ENCODE results near the gene MAPK6.
"Not testable (repeated sequence)": the region's sequence is repeated elsewhere in the genome, so short reads cannot be mapped to it uniquely, and the experiment has no call there.

Gene MAPK6

DNA sequence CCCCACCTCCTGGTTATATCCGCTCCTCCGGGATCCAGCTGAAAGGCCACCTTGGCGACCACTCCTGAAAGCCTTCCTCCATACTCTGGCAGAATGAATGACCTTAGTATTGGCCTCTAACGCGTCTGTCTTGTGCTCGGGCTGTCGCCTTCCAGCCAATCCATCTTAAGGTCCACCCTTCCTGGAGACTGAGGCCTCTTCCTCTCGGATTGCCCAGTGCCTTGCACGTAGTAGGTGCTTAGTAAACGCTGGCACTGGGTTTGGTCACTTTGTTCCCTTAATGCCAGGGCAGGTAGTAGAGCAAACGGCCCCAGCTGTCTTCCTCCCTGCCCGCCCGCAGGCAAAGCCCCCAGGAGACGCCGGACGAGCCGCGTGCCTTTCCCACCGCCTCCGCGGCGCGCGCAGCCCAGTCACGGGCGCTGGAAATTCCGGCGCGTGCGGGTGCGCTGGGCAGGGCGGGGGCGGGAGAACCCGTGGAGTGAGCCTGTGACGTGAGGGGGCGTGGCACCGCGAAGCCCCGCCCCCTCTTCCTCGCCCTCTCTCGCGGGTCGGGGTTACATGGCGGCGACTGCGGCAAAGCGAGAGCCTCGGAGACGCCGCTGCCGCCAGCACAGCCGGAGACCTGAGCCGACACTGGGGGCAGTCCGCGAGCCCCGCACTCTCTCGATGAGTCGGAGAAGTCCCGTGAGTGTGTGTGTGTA, at the start of gene MAPK6:
Gene MAPK6 (plus strand): TSS at position 527 of the 701 bp plus-strand sequence. CDS start 27,242 bp downstream, outside the sequence.
- peak; percentile 96 for DNase-seq

GRCh38 chr15:51969728-51970127, 49.3 kb upstream of the MAPK6 start:
- DNase-seq = no peak

GRCh38 chr15:51970132-51970817, 48.7 kb upstream of the MAPK6 start:
- no peak for DNase-seq

DNA sequence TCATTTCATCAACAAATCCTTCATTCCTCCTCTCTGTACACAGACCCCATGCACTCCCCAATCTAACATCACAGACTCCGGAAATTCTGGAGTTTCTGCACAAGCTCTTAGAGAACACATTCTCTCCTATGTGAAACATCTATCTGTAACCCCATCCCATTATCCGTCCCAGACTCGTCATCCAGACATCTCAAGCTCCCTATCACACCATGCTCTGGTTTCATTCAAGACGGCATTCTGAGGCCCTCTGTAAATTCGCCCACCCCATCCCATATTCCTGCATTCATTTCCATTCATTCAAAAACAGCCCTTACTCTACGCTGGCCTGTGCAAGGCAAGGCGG, 48.0 kb upstream of the MAPK6 start:
- DNase-seq = no peak

- peak; percentile 84 for DNase-seq
These were observed 47.5 kb upstream of the MAPK6 start, which contains the start of gene LEO1 for GRCh38 chr15:51971375-51972133. TSS of gene LEO1 (minus strand) at chr15:51971778. CDS start at chr15:51971745, 33 bp downstream.

DNA sequence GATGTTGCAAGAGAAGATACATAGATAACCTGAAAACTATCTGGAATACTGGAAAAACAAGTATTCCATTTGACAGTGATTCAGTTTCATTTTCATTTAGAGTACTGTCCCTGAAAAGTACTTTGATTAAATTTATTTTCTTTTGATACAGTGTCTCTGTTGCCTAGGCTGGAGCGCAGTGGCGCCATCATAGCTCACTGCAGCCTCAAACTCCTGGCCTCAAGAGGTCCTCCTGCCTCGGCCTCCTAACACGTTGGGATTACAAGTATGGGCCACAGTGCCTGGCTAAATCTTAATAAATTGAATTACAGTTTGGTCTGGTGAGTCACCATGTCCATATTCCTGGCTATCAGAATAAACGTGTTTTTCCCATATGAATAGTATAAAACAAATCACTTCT, 45.8 kb upstream of the MAPK6 start:
- no peak for DNase-seq

GRCh38 chr15:51973775-51974174, 45.2 kb upstream of the MAPK6 start:
- DNase-seq = no peak

- peak; percentile 30 for DNase-seq
These were observed 36.8 kb upstream of the MAPK6 start for GRCh38 chr15:51982013-51982769.

DNA sequence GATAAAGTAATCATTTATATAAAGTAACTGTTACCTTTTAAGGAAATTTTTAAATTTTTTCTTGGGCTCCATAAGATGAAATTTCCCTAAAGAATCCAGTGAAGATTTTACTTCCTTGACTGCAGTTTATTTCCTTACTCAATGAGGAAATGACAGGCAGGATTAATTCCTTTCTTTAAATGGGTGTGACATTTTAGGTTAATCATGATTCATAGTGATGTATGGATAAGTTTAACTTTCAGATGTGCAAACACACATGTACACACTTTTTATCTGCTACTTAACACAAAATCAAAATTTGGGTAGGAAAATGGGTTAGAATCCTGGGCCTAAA, 36.3 kb upstream of the MAPK6 start:
- DNase-seq = no peak

- no peak for DNase-seq
These were observed 27.9 kb upstream of the MAPK6 start for GRCh38 chr15:51991141-51991540.

DNA sequence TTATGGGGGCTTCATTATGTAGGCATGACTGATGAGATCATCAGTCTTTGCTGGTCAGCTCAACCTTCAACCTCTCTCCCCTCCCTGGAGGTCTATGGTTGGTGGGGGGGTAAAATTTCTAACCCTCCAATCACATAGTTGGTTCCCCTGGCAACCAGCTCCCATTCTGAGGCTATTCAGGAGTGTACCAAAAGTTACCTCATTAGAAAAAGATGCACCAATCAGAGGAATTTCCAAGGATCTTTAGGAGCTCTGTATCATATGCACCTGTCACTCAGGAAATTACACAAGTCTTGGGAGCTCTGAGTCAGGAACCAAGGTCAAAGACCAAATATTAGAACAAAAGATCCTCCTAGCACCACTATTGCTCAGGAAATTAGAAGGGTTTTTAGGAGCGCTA, 26.1 kb upstream of the MAPK6 start:
- no peak for DNase-seq

GRCh38 chr15:52002351-52002750, 16.7 kb upstream of the MAPK6 start:
- DNase-seq = no peak

DNA sequence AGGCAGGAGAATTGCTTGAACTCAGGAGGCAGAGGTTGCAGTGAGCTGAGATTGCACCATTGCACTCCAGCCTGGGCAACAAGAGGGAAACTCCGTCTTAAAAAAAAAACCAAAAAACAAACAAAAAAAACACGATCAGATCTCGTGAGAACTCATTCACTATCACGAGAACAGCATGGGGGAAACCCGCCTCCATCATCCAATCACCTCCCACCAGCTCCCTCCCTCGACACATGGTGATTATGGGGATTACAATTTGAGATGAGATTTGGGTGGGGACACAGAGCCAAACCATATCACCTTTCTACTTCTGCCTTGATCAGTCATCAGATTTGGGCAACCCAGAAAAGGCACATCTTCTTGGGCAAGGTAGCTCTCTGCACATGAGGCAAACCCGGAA, 15.9 kb upstream of the MAPK6 start:
- DNase-seq = not testable (repeated sequence)

DNA sequence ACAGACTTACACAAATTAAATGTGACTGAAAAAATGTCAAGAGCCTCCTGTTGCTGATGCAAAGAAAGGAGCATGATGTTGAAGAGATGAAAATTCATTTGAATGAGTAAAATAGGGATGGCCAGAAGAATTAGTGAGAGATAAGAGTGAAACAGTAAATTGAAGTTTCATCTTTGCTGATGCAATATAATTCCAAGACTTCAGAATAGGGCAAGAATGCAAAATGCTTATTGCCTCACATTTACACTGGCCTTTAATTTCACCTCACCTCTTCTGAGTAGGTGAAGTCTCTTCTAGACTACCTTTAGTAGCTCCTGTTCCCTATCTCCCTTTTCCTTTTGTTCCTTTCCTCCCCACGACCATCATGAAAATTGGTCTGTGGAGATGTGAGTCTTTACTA, 15.3 kb upstream of the MAPK6 start:
- no peak for DNase-seq

GRCh38 chr15:52004806-52005205, 14.2 kb upstream of the MAPK6 start:
- DNase-seq = no peak

GRCh38 chr15:52005748-52006701, 13.0 kb upstream of the MAPK6 start:
- no peak for DNase-seq

GRCh38 chr15:52006702-52007340, 12.2 kb upstream of the MAPK6 start:
- no peak for DNase-seq

DNA sequence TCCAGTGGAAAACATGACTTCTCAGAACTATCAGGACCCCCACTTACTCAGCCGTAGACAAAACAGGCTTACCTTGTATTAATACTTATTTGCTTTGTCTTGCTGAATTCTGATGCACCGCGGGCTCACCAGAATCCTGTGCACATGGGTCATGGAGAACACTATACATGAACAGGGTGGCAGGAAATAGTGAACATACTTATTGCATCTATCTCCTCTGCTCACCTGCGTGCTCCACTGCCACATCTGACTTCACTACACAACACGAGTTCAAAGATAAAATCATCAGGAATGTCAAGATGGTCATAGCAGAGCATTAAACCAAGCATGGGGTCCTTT, 10.7 kb upstream of the MAPK6 start:
- no peak for DNase-seq

GRCh38 chr15:52008698-52009434, 10.2 kb upstream of the MAPK6 start:
- DNase-seq = no peak

- DNase-seq = peak; percentile 60
These were observed 8.1 kb upstream of the MAPK6 start for GRCh38 chr15:52010633-52011595.
